GM21360 (cell line): ENCODE data around the gene SORL1.
A peak's percentile ranks its signal among the peaks of the same experiment; 100 is the strongest.

Experiments used
- ATAC-seq: cut with Tn5 transposase; IDR thresholded peaks from one replicate; pipeline ENCODE4 v1.9.1; 2021; ENCODE audit warnings: mild to moderate bottlenecking, moderate library complexity; ENCODE audit not compliant: unreplicated experiment

The SORL1 gene

DNA sequence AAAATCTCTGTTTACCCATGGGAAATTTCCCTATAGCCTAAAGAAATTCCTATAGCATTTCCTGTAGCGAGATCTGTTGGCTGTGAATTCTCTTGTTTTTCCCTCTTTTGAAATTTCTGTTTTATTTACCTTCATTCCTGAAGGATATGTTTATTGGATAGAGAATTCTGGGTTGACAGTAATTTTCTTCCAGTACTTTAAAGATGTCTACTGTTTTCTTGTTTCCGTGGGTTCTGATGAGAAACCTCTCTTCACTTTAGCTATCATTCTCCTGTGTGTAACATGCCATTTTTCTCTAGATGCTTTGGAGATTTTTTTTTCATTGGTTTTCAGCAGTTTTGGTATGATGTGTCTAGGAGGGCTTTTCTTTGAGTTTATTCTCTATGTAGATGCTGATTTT is 78.1 kb downstream of the SORL1 start:
- ATAC-seq: no peak

GRCh38 chr11:121533601-121534000 is 81.5 kb downstream of the SORL1 start:
- ATAC-seq: no peak

GRCh38 chr11:121534131-121535093 is 82.3 kb downstream of the SORL1 start:
- no peak for ATAC-seq

GRCh38 chr11:121535129-121535796 is 83.1 kb downstream of the SORL1 start:
- no peak for ATAC-seq

DNA sequence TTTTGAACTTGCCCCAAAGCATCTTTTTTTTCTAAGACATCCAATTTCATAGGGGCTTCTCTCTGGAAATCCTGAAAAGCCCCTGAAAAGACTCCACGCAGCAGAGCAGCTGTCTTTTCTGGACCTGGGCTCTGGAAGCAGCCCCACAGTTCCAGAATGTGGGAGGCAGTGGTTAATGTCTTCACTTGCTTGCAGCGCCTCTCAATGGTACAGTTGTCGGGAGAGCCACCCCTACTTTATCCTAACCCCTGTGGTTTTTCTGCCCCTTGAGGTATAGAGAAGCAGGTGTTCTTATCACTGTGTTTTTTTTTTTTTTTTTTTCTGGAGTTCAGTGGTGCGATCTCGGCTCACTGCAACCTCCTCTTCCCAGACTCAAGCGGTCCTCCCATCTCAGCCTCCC is 84.0 kb downstream of the SORL1 start:
- no peak for ATAC-seq

DNA sequence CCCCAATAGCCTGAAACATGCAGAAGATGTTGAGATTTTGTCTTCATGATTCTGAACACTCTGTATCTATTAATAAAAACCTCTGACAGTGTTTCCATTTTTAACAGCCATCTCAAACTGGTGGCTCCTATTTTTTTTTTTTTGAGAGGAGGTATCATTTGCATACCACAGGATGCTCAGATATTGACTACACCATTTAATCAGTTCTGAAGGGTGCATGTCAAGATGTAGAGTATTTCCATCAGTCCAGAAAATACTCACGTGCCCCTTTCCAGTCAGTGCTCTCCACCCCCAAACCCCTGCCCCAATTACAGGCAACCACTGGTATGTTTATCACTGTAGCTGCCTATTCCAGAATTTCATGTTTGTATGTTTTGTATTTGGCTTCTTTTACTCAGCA is 85.9 kb downstream of the SORL1 start:
- ATAC-seq: peak; percentile 68

DNA sequence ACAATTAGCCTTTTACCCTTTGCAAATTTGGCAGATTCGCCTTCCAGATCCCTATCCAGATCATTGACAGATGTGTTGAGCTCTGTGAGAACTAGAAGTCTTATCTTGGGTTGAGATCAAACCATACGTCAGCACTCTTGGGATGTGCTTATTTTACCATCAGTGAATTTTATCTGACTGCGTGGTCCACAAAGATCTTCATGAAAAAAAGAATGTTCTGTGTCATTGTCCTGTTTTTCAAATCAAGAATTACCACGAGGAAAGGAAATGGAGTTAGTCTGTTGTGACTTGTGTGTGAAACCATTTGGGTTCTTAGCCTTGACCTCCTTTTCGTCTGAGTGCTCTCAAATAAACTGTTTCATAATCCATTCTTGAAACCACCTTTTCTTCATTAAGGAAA is 86.9 kb downstream of the SORL1 start:
- ATAC-seq: no peak

DNA sequence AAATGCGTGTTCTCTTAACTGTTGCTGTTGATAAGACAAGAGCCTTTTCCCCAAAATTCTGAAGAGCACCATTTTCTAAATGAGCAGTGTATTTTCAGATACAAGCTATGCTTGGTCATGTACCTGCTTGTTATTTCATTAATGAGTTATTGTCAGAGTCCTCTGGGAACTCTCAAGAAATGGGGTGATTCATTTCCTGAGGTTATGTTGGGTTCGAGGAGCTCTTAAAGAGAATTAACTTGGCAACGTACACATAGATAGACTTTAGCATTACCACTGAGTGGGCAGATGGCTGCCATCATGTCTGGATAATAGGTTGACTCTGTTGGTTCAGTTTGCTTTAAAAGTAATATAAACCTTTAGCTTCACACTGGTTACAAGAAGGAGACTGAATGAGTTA is 88.5 kb downstream of the SORL1 start:
- ATAC-seq: no peak

DNA sequence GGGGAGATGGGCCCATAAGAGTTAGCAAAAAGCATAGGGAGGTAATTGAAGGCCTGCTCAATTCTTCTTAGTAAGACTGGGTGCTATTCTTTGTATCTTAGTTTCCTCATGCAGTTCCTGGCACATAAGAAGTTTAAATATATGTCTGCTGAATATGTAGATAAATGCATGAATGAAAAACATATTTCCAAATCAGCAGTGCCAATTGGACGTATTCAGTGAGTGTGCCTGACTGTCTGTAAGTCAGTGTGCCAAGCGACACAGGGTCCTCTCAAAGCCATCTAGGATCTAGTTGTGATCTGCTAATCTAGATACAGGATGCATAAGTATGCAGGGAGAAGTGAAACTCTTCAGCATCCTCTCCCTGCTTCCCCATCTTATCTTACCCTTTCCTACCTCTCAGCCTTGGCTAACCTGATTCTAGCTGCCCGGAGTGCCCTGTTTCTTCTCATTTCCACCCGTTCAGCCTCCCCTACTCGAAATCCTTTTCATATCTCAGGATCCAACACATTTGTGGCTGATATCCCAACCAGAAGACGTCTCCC is 91.8 kb downstream of the SORL1 start:
- ATAC-seq: no peak

DNA sequence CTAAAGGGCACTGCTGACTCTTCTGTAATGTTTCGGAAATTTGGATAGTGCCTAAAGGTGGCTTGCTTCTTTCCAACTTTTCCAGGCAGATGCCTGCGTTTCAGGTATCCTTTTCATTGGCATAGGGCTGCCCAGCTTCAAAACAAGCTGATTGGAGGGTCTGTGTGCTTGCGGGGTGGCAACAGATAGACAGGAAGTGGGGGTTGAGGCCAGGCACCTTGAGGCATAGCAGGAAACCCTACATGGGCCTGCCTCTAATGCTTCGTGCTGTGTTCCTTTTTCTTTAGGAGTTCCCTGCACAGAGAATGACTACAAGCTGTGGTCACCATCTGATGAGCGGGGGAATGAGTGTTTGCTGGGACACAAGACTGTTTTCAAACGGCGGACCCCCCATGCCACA is 92.8 kb downstream of the SORL1 start:
- no peak for ATAC-seq

GRCh38 chr11:121547574-121547973 is 95.5 kb downstream of the SORL1 start:
- ATAC-seq: no peak

DNA sequence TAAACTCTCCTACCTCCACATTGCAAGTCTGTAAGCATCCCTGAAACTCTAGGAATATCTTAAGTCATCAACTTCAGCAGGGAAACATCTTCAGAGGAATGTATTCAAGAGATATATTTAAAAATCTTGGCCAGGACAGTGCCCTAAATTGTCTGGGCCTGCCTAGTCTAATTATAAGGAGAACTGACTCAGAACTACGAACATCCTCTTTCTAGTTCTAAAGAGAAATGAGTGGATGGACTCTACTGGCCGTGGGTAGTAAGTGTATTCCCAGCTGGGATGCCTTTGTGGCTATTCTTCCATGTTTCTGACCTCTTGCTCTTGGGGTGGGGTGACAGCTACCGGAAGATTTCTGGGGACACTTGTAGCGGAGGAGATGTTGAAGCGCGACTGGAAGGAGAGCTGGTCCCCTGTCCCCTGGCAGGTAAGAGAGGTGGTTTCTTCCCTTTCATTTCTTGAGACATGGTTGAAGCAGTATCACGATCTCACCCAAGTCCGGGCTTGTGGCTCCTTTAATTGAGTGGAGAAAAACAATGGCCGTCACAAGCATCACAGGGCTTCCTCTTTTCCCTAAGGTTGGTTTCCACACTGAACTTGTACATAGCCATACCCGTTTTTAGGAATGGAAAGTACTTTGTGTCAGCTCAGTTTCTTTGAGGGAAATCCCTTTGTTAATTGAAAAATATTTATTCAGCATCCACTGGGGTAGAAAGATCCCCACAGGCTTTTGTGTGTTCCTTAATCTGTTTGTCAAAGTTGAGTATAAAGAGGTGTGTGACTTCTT is 98.3 kb downstream of the SORL1 start:
- ATAC-seq: no peak

DNA sequence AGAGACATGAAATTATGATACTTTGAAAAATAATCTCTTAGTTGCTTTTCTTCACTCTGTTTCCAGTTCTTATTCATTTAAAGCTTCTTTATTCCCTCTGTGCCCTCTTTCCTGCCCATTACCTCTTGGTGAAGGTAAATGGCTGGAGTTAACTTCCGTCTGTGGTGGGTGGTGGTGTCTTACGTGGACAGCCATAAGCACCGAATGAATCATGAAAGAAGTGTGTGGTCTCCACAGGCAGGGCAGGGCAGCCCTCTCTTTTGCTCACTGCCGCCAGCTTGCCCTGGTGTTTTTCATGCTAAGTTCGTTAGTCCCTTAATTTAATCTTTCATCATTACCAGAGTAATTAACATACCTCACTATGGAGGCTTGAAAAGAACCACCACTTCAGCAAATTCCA is 99.3 kb downstream of the SORL1 start:
- no peak for ATAC-seq

GRCh38 chr11:121552154-121552553 is 100.0 kb downstream of the SORL1 start:
- ATAC-seq: no peak

- ATAC-seq: no peak
Measured at GRCh38 chr11:121552644-121553043, 100.5 kb downstream of the SORL1 start.

DNA sequence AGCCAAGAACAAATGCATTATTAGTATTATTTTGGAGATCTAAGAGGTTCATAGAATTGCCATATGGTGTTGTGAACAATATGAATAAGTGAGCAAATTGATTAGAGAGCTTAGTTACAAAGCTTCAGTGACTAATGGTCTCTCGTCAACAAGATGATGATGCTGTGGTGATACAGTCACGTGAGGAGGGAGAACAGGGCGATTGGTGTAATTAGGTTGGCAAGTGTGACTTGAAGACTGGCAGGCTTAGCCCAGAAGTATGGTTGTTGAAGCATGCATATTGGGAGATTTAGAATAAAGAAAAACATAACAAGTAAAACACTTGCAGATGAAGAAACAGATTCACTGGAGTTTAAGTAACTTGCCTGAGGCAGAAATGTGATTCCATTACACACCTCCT is 101.3 kb downstream of the SORL1 start:
- no peak for ATAC-seq

DNA sequence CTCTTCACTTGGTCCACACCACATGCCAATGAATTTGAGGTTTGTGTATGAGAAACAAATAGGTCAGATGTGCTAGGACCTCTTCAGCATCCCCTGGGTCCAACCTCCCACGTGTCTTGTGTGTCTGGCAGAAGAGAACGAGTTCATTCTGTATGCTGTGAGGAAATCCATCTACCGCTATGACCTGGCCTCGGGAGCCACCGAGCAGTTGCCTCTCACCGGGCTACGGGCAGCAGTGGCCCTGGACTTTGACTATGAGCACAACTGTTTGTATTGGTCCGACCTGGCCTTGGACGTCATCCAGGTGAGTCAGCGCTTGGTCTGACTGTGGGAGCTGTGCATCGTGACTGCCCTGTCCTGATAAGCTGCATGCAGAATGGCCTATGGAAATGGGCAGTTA is 101.7 kb downstream of the SORL1 start:
- ATAC-seq: no peak

DNA sequence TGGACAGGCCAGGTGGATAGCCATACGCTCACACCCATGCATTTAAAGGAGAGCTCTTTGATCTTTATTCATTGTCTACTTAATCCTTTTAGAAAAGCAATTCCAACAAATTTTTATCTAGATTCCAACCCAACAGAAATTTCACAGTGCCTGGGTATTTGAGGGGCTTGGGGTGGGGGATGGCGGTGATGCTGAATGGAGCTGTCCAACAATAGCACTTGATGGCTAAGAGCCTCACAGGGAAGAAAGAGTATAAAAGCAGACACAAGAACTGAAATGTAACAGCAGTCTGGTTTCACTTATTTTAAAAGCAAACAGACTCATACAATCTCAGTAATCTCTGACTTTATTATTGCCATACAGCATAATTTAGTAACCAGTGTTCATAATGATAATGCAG is 102.4 kb downstream of the SORL1 start:
- no peak for ATAC-seq

- no peak for ATAC-seq
Measured at GRCh38 chr11:121555121-121555520, 103.0 kb downstream of the SORL1 start.

- no peak for ATAC-seq
Measured at GRCh38 chr11:121556937-121557336, 104.8 kb downstream of the SORL1 start.

- ATAC-seq: peak; percentile 74
Measured at GRCh38 chr11:121557348-121557747, 105.2 kb downstream of the SORL1 start.
